CD4-positive, alpha-beta T cell (primary cell): ENCODE measurements around the gene STK24. TPM values are rescaled to one million over a fixed set of nuclear protein-coding genes. Genes with fewer than 3 reads are reported as not detected.
"Not testable (repeated sequence)": the region's sequence is repeated elsewhere in the genome, so short reads cannot be mapped to it uniquely, and the experiment has no call there.

Source experiments
- ATAC-seq: fragments of 200-7000 bp; cut with Tn5 transposase; one replicate; pipeline ENCODE4 v1.10.0; 2022; ENCODE audit warnings: mild to moderate bottlenecking; ENCODE audit not compliant: poor library complexity
- CTCF ChIA-PET: fragments of 350-600 bp; sonication (Branson Sonifier 250); formaldehyde crosslinking; loops from one replicate; lab custom pipeline; 2021; ENCODE audit warnings: antibody characterized with exemption, inconsistent platforms; lab: Charles Lee
- POLR2A ChIA-PET: fragments of 350-600 bp; sonication (Branson Sonifier 250); formaldehyde crosslinking; loops from one replicate; lab custom pipeline; 2021; ENCODE audit warnings: antibody characterized with exemption, inconsistent platforms; lab: Charles Lee
- DNase-seq, 14 experiments: peaks; one replicate each; pipeline ENCODE4 v3.0.0-alpha.2; 2013 to 2020; ENCODE audit warnings: mixed read lengths in 2 of 14
- H3K27ac ChIP-seq, 2 donors: one replicate each; pipeline versions ENCODE4 v1.5.1 to v1.7.0; 2013; ENCODE audit warnings: low read length in 2 of 2, low read depth in 1 of 2, mild to moderate bottlenecking in 1 of 2
- H3K27me3 ChIP-seq, 2 experiments: 1 replicate in 1 of 2; 2 replicates in 1 of 2; pipeline versions ENCODE4 v1.6.1 to v1.7.0; 2013; ENCODE audit warnings: low read length in 2 of 2, control low read depth in 1 of 2, mild to moderate bottlenecking in 1 of 2, moderate library complexity in 1 of 2; ENCODE audit not compliant: insufficient read depth in 2 of 2, control insufficient read depth in 1 of 2
- H3K36me3 ChIP-seq: one replicate; pipeline ENCODE4 v1.6.1; 2013; ENCODE audit warnings: low read length, control low read depth; ENCODE audit not compliant: insufficient read depth
- H3K4me1 ChIP-seq: one replicate; pipeline ENCODE4 v1.6.1; 2013; ENCODE audit warnings: low read length, control low read depth; ENCODE audit not compliant: insufficient read depth
- H3K4me3 ChIP-seq: one replicate; pipeline ENCODE4 v1.5.1; 2013; ENCODE audit warnings: mild to moderate bottlenecking, low read length, moderate library complexity
- H3K9me3 ChIP-seq, 2 experiments: 1 replicate in 1 of 2; 2 replicates in 1 of 2; pipeline versions ENCODE4 v1.6.1 to v1.7.0; 2013; ENCODE audit warnings: low read length in 2 of 2, mild to moderate bottlenecking in 2 of 2, control low read depth in 1 of 2, moderate library complexity in 1 of 2; ENCODE audit not compliant: control insufficient read depth in 1 of 2, insufficient read depth in 1 of 2
- H3K27ac Mint-ChIP-seq: one replicate; pipeline ENCODE4 v1.8.0; 2020; ENCODE audit warnings: mixed read lengths
- H3K27me3 Mint-ChIP-seq: one replicate; pipeline ENCODE4 v1.8.0; 2021; ENCODE audit warnings: mixed read lengths
- H3K36me3 Mint-ChIP-seq: one replicate; pipeline ENCODE4 v1.8.0; 2021; ENCODE audit warnings: low read depth, mixed read lengths
- H3K4me1 Mint-ChIP-seq: one replicate; pipeline ENCODE4 v1.8.0; 2021; ENCODE audit warnings: low read depth, mixed read lengths
- H3K4me3 Mint-ChIP-seq: one replicate; pipeline ENCODE4 v1.8.0; 2020; ENCODE audit warnings: mild to moderate bottlenecking, mixed read lengths
- H3K9me3 Mint-ChIP-seq: one replicate; pipeline ENCODE4 v1.8.0; 2020; ENCODE audit warnings: mixed read lengths
- CTCF ChIP-seq: fragments of 200-600 bp; IDR thresholded peaks from one replicate; pipeline ENCODE4 v1.8.0; 2022; ENCODE audit warnings: antibody characterized with exemption, mild to moderate bottlenecking
- intact Hi-C, 2 experiments: fragments of 100-400 bp; cut with DNase I in 1 of 2; cut with micrococcal nuclease in 1 of 2; formaldehyde crosslinking; loops; one replicate each; pipeline versions ENCODE4 v1.15.1 to v1.9.0; 2023 to 2025; cut with DNase I, micrococcal nuclease
- total RNA-seq, 174 experiments: library from RNA in 2 of 174; stranded (reverse) in 2 of 174; gene quantifications; one replicate each; pipeline ENCODE4 v1.2.3 and lab custom pipeline; 2021 to 2026

Gene STK24
- total RNA-seq, 2 experiments from 2014 or later, result 82.3 to 85.2 TPM

GRCh38 chr13:98591721-98592361, 14.9 kb upstream of the STK24 start:
- no peaks in the 10 kb centered on the region for H3K36me3 Mint-ChIP-seq
- no peaks in the 10 kb centered on the region for H3K4me1 Mint-ChIP-seq
- no peaks in the 10 kb centered on the region for H3K4me1 ChIP-seq
- intact Hi-C loops, result no loop called here
- no peaks in the 10 kb centered on the region for H3K9me3 ChIP-seq
- TF ChIP-seq CTCF, result no peak
- H3K4me3 ChIP-seq, result no peak overlapping the region
- H3K27ac Mint-ChIP-seq, result no peak overlapping the region
- CTCF ChIA-PET, result no interaction called here
- H3K9me3 Mint-ChIP-seq, result no peaks in the 10 kb centered on the region
- H3K36me3 ChIP-seq, result no peaks in the 10 kb centered on the region
- POLR2A ChIA-PET, result no interaction called here
- H3K27me3 Mint-ChIP-seq, result no peaks in the 10 kb centered on the region
- H3K27ac ChIP-seq, result no peak overlapping the region
- no peaks in the 10 kb centered on the region for H3K27me3 ChIP-seq
- ATAC-seq, result no peak
- H3K4me3 Mint-ChIP-seq, result no peak overlapping the region
- DNase-seq, result no peak

GRCh38 chr13:98590471-98590870, 13.6 kb upstream of the STK24 start:
- DNase-seq, H3K9me3 ChIP-seq, POLR2A ChIA-PET, ATAC-seq, H3K4me3 Mint-ChIP-seq, H3K27ac ChIP-seq, intact Hi-C loops, H3K9me3 Mint-ChIP-seq, H3K27me3 Mint-ChIP-seq, H3K27ac Mint-ChIP-seq, H3K27me3 ChIP-seq, H3K36me3 Mint-ChIP-seq, H3K4me1 Mint-ChIP-seq, H3K4me3 ChIP-seq, H3K36me3 ChIP-seq, H3K4me1 ChIP-seq, CTCF ChIA-PET: not testable (repeated sequence)

GRCh38 chr13:98589516-98589915, 12.6 kb upstream of the STK24 start:
- POLR2A ChIA-PET, H3K4me1 ChIP-seq, H3K27ac ChIP-seq, H3K36me3 Mint-ChIP-seq, H3K4me1 Mint-ChIP-seq, H3K27me3 ChIP-seq, H3K9me3 Mint-ChIP-seq, H3K36me3 ChIP-seq, H3K27me3 Mint-ChIP-seq, DNase-seq, H3K4me3 ChIP-seq, H3K4me3 Mint-ChIP-seq, ATAC-seq, CTCF ChIA-PET, H3K9me3 ChIP-seq, H3K27ac Mint-ChIP-seq: not testable (repeated sequence)
- intact Hi-C loops, result loop anchor here in 1 of 2 experiments (10.0 kb wide), 1 partner anchor 1365 kb away; the partner anchor contains the start of gene MBNL2

- no peaks in the 10 kb centered on the region for H3K27me3 ChIP-seq
- H3K4me1 ChIP-seq, result no peaks in the 10 kb centered on the region
- Mint-ChIP-seq H3K36me3 (no peaks in the 10 kb centered on the region), H3K4me3 (no peak overlapping the region), H3K27me3 (no peaks in the 10 kb centered on the region), H3K9me3 (no peaks in the 10 kb centered on the region), H3K27ac (no peak overlapping the region), H3K4me1 (no peaks in the 10 kb centered on the region)
- H3K27ac ChIP-seq, result no peak overlapping the region
- TF ChIP-seq CTCF, result no peak
- no peaks in the 10 kb centered on the region for H3K36me3 ChIP-seq
- no peaks in the 10 kb centered on the region for H3K9me3 ChIP-seq
- H3K4me3 ChIP-seq, result no peak overlapping the region
- intact Hi-C loops, result loop anchor here in 1 of 2 experiments (10.0 kb wide), 1 partner anchor 1362 kb away; the partner anchor contains the start of gene MBNL2
- POLR2A ChIA-PET, result interaction anchor here (1.2 kb wide), 1 partner anchor 11 kb away, joined by 3 read pairs; no protein-coding TSS in a partner anchor
- CTCF ChIA-PET, result interaction anchor here (1.0 kb wide), 1 partner anchor 67 kb away, joined by 3 read pairs; no protein-coding TSS in a partner anchor
- DNase-seq (no peak), ATAC-seq (no peak)
Observed at GRCh38 chr13:98586400-98587345, 9.8 kb upstream of the STK24 start.
